HEK293T (cell line): ENCODE results near the gene MACROD2.

Source experiments
- ARNT ChIP-seq: fragments of 450-650 bp; IDR thresholded peaks from 2 replicates; pipeline ENCODE4 v1.6.1; 2017; ENCODE audit warnings: mild to moderate bottlenecking
- BHLHE40 ChIP-seq: fragments of 450-650 bp; IDR thresholded peaks from 2 replicates; pipeline ENCODE4 v1.6.1; 2016; ENCODE audit warnings: mild to moderate bottlenecking, moderate library complexity, borderline replicate concordance
- FOXA1 ChIP-seq: fragments of 450-650 bp; IDR thresholded peaks from 2 replicates; pipeline ENCODE4 v1.6.1; 2016; ENCODE audit warnings: mild to moderate bottlenecking
- FOXK2 ChIP-seq: fragments of 450-650 bp; IDR thresholded peaks from 2 replicates; pipeline ENCODE4 v1.6.1; 2016; ENCODE audit warnings: mild to moderate bottlenecking
- FOXM1 ChIP-seq: fragments of 450-650 bp; IDR thresholded peaks from 2 replicates; pipeline ENCODE4 v1.6.1; 2017; ENCODE audit warnings: mild to moderate bottlenecking, borderline replicate concordance
- HDGF ChIP-seq: fragments of 450-650 bp; IDR thresholded peaks from 2 replicates; pipeline ENCODE4 v1.6.1; 2017; ENCODE audit warnings: antibody characterized with exemption, borderline replicate concordance
- NFRKB ChIP-seq: fragments of 450-650 bp; IDR thresholded peaks from 2 replicates; pipeline ENCODE4 v1.6.1; 2016; ENCODE audit warnings: mild to moderate bottlenecking, moderate library complexity
- SP1 ChIP-seq: fragments of 450-650 bp; IDR thresholded peaks from 2 replicates; pipeline ENCODE4 v1.6.1; 2017
- SUZ12 ChIP-seq: fragments of 450-650 bp; IDR thresholded peaks from 2 replicates; pipeline ENCODE4 v1.6.1; 2016; ENCODE audit warnings: mild to moderate bottlenecking
- TARDBP ChIP-seq: fragments of 450-650 bp; IDR thresholded peaks from 2 replicates; pipeline ENCODE4 v1.6.1; 2016
- ZNF384 ChIP-seq: fragments of 450-650 bp; IDR thresholded peaks from 2 replicates; pipeline ENCODE4 v1.6.1; 2016

DNA sequence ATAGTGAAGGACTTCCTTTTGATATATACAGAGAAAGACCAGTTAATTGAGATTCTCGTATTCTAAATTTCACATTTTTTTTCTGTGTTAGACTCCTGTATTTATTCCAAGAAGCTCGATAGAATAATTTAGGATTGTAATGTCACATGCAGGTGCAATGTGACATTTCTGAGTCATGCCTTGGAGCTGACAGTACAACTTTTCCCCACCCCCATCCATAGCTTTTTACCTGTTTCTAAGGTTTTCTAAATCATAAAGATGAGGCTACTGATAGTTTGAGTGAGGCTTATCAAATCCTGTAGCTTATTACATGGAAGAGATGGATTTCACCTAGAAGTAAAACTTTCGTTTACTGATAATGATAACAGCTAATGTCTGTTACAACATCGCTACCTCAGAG is 304.5 kb downstream of the MACROD2 start:
- TF ChIP-seq FOXK2 (no peak), SP1 (no peak), NFRKB (no peak), HDGF (no peak), TARDBP (no peak), FOXA1 (no peak), FOXM1 (no peak), ZNF384 (no peak), ARNT (no peak), BHLHE40 (no peak), SUZ12 (no peak)
